ENCODE data around the gene KRT82.

KRT82 gene

DNA sequence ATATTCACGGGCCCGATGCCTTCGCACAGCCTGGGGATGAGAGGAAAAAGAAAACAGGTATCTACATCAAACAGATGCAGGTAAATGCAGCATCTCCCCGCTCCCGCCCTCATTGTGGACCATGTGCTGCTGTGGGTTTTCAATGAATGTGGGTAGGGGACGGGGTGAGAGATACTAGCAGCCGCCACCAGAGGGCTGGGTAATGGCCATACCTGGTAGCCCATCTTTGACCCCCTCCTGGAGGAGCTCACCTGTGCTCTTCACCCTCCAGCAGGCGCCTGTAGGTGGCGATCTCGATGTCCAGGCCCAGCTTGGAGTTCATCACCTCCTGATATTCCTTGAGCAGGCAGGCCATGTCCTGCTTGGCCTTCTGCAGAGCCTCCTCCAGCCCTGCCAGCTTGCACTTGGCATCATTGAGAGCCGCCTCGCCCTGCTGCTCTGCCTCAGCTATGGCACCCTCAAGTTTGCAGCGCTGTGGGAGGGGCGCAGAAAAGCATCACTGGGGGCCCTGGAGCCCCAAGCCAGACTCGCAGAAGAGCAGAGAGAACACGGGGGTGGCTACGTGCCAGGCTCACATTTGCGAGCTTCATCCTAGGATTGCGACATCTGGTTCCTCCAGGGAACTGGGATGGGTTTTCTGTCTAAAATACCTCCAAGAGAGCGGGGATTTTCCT lies 10.2 kb downstream of the KRT82 start:
- Histone ChIP-seq H2AFZ (ENCODE audit: low read length) (no peak overlapping the region), H3K4me1 (ENCODE audit: low read length) (no peaks in the 10 kb centered on the region), H3F3A (ENCODE audit: insufficient read depth, low read length) (no peaks in the 10 kb centered on the region), H3K4me2 (ENCODE audit: low read depth, low read length) (no peak overlapping the region), H3K27me3 (replicated peaks; ENCODE audit: insufficient read depth, low read length) (peaks cover 69% of the 10 kb centered on the region), H3K27ac (ENCODE audit: low read length) (no peak overlapping the region), H3K79me2 (ENCODE audit: low read length) (no peaks in the 10 kb centered on the region), H3K9ac (ENCODE audit: low read length) (no peak overlapping the region), H3K9me2 (replicated peaks; ENCODE audit: insufficient read depth, low read length) (no peaks in the 10 kb centered on the region), H3K9me3 (replicated peaks; ENCODE audit: insufficient read depth, low read length) (no peaks in the 10 kb centered on the region), H4K20me1 (ENCODE audit: insufficient read depth, low read length) (no peaks in the 10 kb centered on the region), H3K36me3 (replicated peaks; ENCODE audit: insufficient read depth, low read length) (no peaks in the 10 kb centered on the region), H3K4me3 (ENCODE audit: low read length) (no peak overlapping the region)
- TF ChIP-seq, protein P1, sequence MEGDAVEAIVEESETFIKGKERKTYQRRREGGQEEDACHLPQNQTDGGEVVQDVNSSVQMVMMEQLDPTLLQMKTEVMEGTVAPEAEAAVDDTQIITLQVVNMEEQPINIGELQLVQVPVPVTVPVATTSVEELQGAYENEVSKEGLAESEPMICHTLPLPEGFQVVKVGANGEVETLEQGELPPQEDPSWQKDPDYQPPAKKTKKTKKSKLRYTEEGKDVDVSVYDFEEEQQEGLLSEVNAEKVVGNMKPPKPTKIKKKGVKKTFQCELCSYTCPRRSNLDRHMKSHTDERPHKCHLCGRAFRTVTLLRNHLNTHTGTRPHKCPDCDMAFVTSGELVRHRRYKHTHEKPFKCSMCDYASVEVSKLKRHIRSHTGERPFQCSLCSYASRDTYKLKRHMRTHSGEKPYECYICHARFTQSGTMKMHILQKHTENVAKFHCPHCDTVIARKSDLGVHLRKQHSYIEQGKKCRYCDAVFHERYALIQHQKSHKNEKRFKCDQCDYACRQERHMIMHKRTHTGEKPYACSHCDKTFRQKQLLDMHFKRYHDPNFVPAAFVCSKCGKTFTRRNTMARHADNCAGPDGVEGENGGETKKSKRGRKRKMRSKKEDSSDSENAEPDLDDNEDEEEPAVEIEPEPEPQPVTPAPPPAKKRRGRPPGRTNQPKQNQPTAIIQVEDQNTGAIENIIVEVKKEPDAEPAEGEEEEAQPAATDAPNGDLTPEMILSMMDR (IDR thresholded peaks at IDR 0.05; ENCODE audit: low read length), result peak; percentile 46
- TF ChIP-seq EZH2phosphoT487 (IDR thresholded peaks at IDR 0.05; ENCODE audit: low read length), result no peak
- peak; percentile 19 for DNase-seq

DNA sequence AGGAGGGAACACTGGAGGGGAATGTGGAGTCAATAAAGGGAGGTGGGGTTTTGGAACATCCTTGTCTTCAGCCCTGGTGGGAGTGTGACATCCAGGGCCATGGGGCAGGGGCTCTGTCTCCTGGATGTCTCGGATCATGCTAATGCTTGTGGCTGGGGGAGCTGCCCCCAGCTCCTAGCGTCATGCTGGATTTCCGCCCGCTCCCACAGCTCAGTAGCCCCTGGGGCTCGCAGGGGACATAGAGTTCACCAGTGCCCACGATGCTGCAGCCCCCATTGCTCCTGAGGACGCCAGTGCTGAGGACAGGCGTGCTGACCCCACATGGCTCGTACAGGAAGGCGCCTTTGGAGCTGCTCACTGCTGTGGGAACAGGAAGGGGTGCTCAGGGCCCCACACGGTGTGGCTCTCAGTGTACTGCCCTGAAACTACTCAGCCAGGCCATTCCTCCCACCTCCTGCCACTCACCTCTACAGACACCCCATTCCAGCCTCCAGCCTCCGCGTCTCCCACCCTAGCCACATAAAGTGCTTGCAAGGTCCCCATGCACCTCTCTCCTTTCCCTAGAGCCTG lies 11.2 kb downstream of the KRT82 start:
- Histone ChIP-seq H3K27ac (ENCODE audit: low read length) (no peak overlapping the region), H3F3A (ENCODE audit: insufficient read depth, low read length) (no peaks in the 10 kb centered on the region), H3K4me1 (ENCODE audit: low read length) (no peaks in the 10 kb centered on the region), H3K4me2 (ENCODE audit: low read depth, low read length) (no peak overlapping the region), H3K9me3 (replicated peaks; ENCODE audit: insufficient read depth, low read length) (no peaks in the 10 kb centered on the region), H3K36me3 (replicated peaks; ENCODE audit: insufficient read depth, low read length) (no peaks in the 10 kb centered on the region), H2AFZ (ENCODE audit: low read length) (no peak overlapping the region), H3K27me3 (replicated peaks; ENCODE audit: insufficient read depth, low read length) (peaks cover 61% of the 10 kb centered on the region), H3K9me2 (replicated peaks; ENCODE audit: insufficient read depth, low read length) (no peaks in the 10 kb centered on the region), H4K20me1 (ENCODE audit: insufficient read depth, low read length) (no peaks in the 10 kb centered on the region), H3K79me2 (ENCODE audit: low read length) (no peaks in the 10 kb centered on the region), H3K9ac (ENCODE audit: low read length) (no peak overlapping the region), H3K4me3 (ENCODE audit: low read length) (no peak overlapping the region)
- DNase-seq, result no peak
- TF ChIP-seq EZH2 (optimal IDR thresholded peaks at IDR 0.05; ENCODE audit: low read depth, low read length) (no peak), EZH2phosphoT487 (IDR thresholded peaks at IDR 0.05; ENCODE audit: low read length) (no peak)
- TF ChIP-seq, protein P1 (IDR thresholded peaks at IDR 0.05; ENCODE audit: low read length), result no peak

DNA sequence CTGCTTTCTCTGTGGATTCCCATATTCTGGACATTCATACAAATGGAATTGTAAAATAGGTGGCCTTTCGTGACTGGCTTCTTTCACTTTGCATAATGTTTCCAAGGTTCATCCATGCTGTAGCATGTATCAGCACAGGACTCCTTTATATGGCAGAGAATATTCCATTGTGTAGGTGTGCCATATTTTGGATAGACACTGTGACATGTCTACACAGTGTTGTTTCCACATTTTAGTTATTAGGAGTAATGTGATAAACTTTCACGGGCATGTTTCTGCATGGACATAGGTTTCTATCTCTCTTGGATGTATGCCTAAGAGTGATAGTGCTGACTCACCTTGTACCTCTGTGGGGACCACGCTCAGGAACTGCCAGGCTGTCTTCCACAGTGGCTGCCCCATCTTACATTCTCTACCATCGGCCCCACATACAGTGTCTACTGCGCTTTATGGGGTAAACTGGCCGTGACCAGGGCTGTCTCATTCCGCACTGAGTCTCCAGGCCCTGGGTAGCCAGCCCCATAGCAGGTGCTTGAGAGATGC lies 13.6 kb downstream of the KRT82 start:
- Histone ChIP-seq H3K9ac (ENCODE audit: low read length) (no peak overlapping the region), H3K4me1 (ENCODE audit: low read length) (no peaks in the 10 kb centered on the region), H3K4me3 (ENCODE audit: low read length) (no peak overlapping the region), H3K9me2 (replicated peaks; ENCODE audit: insufficient read depth, low read length) (no peaks in the 10 kb centered on the region), H3K9me3 (replicated peaks; ENCODE audit: insufficient read depth, low read length) (no peaks in the 10 kb centered on the region), H4K20me1 (ENCODE audit: insufficient read depth, low read length) (no peaks in the 10 kb centered on the region), H3K27me3 (replicated peaks; ENCODE audit: insufficient read depth, low read length) (peaks cover 63% of the 10 kb centered on the region), H3K79me2 (ENCODE audit: low read length) (no peaks in the 10 kb centered on the region), H3K36me3 (replicated peaks; ENCODE audit: insufficient read depth, low read length) (no peaks in the 10 kb centered on the region), H3K27ac (ENCODE audit: low read length) (no peak overlapping the region), H3K4me2 (ENCODE audit: low read depth, low read length) (no peak overlapping the region), H3F3A (ENCODE audit: insufficient read depth, low read length) (no peaks in the 10 kb centered on the region), H2AFZ (ENCODE audit: low read length) (no peak overlapping the region)
- DNase-seq, result no peak
- TF ChIP-seq EZH2phosphoT487 (IDR thresholded peaks at IDR 0.05; ENCODE audit: low read length) (no peak), EZH2 (optimal IDR thresholded peaks at IDR 0.05; ENCODE audit: low read depth, low read length) (no peak)
- TF ChIP-seq, protein P1 (IDR thresholded peaks at IDR 0.05; ENCODE audit: low read length), result no peak
